HG03066 (cell line): Measurements from ENCODE around the gene SCN10A.

Experiments used
- ATAC-seq: cut with Tn5 transposase; IDR thresholded peaks from one replicate; pipeline ENCODE4 v1.9.1; 2021; ENCODE audit warnings: low read depth; ENCODE audit not compliant: unreplicated experiment

The SCN10A gene

DNA sequence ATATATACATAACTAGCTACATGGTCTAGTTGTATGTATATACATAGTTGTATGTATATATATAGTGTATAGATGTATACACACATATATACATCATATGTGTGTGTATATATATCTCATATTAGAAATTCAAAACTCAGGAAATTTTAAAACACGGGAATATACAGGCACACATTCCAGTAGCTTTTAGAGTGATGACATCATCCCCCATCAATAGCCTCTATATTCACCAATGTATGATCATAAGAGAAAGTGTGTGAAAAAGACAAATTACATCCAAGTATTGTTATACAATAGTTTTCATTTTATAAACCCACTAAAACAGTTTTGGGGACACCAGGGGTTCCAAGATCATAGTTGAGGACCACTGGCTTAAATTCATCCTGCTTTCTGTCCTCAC, 23.0 kb downstream of the SCN10A start:
- ATAC-seq, result no peak

DNA sequence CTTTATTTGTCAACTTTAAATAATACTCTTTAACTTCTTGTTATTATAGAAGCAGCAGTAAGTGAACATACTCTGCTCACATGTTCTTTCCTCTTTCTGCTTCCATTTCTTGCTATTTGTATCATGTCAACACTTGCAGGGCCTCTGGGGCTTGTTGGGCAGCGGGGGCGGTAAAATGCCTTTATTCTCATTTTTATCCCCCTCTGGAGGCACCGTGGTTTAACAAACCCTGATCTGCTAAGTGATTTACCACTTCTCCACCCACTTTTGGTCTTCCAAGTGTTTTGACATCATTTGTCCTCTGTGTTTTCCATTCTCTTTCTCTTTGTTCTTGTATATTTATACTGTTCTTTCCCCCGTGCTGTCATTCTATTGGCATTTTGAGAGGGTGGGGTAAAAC, 33.9 kb downstream of the SCN10A start:
- no peak for ATAC-seq

DNA sequence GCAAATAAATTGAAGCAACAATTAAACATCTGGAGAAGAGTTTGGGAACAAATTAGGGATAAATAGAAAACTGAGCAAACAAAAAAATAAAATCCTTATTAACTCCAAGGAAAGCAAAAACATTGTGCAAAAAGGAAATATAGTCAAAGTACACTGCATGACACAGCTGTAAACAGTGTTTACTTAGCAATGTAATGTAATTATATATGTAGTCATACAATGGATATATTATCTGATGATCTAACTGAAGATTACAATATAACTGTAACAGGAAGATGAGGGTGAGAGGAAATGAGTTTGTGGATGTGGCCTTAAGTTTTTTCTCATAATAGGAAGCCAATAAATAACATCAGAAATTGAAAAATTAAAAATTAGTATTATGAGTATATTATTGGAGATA, 42.5 kb downstream of the SCN10A start:
- ATAC-seq, result no peak

DNA sequence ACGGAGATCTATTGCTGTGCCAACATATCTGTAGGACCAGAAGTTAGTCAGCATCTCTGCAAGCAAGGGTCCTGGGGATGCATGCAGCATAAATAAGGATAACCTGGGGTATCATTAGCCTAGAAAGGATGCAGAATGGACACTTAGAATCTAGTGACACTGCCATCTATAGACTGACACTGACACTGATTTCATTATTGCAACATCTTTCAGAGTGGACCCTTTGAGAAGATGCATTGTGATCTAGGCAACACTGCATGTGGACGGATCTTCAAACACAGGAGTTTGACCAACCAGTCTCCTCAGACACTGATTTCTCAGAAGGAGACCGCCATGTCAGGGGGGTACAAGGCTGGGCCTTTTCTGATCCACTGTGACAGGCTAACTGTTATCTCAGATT, 52.4 kb downstream of the SCN10A start:
- ATAC-seq, result no peak

DNA sequence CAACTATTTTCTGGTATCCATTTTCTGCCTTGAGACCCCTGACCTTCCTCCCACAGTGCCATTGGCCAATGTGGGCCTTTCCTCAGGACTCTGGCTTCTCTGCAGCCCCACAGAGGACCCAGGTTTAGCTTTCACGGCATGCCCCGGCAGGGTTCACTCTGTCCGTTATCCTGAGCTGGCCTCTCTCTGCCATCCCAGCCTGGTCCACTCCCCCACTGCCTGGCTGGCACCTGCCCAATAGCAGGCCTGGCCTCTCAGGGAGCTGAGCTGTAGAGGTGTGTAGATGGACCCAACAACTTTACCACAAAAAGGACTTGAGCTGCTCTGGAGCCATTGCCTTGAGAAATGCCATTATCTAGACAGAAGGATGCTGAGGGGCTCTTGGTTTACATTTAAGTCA, 57.5 kb downstream of the SCN10A start:
- no peak for ATAC-seq

DNA sequence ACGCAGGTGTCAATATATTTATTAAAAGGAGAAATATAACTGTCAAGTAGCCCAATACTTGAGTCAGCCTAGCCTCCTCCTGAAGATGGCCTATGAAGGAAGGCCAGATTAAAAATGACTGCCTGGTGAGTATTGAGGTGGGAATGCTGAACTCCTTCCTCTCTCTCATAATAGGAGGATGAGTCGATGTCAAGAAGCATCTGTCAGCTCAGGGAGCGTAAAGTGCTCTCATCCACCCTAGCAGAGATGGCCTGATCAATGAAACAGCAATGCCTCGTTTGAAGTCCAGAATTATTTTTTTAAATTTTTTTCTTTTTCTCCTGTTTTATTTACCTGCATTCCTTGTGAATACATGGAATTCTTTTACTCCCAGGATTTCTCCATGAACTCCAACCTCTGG, 58.3 kb downstream of the SCN10A start:
- no peak for ATAC-seq

DNA sequence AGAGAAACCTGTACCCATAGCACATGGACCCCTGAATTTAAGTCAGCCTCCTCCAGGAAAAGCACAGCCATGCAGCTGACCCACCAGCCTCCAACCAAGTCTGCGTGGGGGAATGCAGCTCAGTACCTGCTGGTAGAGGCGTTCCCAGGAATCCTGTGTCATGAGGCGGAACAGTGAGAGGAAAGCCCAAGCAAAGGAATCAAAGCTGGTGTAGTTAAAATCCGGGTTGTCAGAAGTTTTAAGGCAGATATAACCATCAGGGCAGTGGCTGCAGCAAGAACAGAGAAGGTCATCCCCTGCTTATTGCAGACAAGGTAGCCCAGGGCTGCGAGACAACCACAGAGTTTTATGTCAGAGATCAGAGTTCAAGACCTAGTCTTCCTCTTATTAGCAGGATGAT, 59.1 kb downstream of the SCN10A start:
- ATAC-seq, result no peak

DNA sequence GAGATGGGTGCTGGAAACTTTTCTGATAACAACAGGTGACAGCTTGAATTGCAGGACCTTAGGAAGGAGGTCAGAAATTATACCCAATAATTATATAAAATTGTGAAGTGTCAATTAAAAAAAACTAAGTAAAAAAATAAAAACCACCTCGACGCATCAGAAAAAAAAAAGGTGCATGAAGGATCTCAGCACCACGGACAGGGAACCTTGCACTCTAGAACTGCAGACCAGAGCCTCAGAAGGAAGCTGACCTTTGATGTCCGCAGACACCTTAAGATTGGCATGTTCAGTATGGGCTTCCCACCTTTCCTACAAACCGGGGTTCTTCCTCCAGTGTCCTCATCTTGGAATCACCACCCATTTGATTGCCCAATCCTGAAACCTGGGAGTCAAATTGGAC, 60.9 kb downstream of the SCN10A start:
- no peak for ATAC-seq

DNA sequence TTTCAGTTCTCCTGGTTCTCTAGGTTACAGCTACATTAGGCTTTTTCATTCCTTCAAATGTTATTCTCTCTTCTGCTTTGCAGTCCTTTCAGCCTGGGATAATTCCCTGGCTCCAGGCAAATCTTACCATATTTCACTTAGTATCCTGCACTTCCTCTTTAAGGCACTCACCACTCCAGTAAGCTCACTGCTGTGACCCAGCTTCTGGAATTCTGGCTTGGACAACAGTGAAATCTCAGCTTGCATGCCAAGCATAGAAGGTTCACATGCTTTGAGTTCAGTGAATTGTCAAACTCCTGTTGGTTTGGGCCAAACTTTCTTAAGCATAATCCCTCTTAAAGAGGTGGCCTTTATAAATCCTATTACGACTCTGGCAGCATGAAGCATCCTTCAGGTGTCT, 69.4 kb downstream of the SCN10A start:
- no peak for ATAC-seq

DNA sequence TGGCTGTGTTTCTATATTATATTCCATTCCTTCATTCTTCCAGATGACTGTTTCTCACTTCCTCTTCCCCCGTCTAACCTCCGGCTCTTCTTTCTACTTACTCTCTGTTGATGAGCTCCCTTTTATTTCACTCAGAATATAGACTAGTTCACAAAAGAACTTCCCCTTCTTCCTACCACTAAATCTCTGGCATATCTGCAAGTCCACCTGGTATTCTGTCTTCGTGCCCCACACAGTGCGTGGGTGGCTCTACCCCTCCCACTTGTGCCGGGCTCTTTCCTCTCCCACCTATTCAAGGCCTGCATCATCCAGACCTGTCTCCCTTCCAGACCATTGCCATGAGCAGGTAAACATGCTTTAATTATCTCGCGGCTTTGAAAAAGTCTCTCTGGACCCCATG, 73.0 kb downstream of the SCN10A start:
- no peak for ATAC-seq

DNA sequence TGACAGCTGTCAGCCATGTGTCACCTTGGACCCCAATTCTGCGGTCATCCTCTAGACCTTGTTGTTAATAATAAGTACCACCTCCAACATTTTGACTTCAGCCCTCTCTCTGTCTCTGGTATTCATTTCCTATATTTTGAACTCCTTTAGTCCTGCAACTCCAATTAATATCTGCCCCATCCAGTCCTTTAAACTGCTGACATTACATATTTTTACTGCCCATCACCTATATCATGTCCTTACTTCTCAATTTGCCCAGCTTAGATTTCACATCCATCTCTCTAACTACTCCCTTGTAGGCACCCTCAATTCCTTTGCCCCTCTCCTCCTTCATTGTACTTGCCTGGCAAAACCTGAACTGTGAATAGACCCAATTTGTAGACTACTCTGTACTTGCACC, 73.5 kb downstream of the SCN10A start:
- no peak for ATAC-seq

DNA sequence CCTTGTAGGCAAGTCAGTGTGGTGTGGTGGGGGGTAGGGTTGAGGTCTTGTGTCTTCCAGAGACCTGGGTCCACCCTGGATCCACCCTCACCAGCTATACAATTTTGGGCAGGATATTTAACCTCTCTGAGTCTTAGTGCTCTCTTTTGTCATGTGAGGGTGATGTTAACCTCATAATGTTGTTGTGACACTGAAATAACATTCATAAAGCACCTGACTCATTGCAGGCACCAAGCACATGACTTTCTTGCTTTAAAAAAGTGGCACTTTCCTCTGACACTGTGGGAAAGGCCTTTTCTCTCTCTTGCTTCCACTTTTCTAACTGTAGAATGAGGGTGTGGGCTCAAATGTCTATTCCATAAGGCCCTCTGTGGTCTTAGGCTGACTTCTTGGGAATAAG, 75.5 kb downstream of the SCN10A start:
- ATAC-seq, result no peak

DNA sequence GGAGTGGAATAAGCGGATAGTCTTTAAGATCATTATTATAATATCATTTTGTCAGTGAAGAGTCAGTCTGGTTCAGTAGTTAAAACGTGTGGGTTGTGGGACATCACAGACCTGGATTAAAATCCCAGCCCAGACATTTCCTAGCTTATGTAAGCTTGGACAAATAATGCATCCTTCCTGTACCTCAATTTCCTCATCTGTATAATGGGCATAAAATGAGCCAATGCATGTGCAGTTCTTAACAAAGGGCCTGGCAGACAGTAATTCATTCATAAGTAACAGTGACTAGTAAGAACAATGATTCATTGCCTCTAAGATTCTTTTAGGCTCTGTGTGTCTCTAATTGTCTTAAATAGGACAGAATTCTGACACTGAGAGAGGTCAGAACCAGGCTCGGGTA, 76.1 kb downstream of the SCN10A start:
- no peak for ATAC-seq

DNA sequence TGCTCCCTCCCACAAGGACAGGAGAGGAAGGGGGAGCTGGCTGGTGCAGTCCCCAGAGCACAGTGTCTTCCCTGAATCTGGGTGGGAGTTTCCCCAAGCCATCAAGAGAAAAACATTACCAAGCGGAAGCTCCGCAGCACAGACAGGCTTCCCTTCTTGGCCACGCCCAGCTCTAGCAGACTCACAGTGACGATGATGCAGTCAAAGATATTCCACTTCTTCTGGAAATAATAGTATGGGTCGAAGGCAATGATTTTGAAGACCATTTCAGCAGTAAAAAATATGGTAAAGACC, 76.7 kb downstream of the SCN10A start:
- no peak for ATAC-seq

DNA sequence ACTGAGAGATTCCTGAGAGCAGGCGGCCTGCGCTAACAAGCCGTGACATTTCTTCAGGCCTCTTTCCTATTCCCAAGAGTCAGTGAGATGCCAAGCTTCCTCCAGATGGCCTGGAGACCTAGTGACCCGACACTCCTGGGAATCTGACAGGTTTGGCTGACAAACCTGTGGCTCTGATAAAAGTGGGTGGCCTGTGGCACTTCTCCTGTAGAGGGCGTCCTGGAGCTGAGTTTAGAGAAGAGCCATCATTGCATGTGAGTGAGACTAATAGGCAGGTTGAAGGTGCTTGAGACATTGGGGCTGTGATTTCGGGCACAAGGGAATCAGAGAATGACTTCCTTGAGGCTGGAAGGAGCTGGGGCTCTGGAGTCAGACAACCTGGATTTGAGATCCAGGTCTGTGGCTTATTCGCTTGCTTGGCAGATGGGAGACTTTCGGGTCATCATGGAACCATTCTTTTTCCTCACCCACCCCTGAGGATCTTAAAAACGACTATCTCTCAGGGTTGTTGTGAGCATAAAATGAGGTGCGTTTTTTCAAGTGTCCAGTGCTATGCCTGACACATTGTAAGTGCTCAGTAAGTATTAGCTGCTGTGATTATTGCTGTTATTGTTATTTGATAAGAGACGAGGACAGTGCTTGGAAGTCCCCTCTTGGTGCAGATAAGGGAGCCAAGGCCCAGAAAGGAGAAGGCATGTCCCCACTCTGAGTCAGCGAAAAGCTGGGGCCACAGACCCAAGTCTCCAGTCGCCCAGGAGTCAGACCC, 77.2 kb downstream of the SCN10A start:
- no peak for ATAC-seq

DNA sequence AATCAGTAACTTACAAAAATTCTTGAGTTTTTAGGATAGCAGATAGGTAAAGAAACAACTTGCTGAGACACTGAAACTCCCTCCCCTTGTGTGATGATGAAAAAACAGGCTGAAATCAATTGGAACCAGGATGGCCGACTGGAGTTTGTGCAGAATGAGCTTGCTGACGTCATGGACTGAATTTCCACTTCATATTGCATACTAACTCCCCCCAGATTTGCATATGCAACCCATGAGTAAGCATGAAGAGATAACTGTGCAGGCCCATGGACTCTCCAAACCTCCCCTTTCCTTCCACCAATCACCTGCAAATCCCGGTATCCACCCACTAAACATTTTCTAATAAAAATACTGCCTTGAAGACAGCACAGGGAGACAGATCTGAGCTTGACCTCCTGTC, 84.5 kb downstream of the SCN10A start:
- ATAC-seq, result no peak

DNA sequence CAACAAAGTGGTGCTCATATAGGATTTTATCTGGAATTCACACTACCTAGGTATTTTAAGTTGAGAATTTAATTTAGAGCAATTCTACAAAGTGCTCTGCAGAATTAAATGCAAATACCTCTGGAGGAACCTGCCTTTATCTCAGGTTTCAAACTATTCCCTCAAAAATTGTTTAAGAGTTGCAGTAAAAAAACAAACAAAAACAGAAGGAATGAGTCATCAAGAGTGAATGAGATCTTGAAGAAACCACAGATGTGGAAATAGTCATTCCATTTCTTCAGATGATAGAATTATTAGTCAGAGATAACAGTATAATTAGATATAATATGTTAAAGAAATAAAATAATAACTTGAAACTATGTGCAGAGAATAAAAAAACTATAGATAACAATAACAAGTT, 85.7 kb downstream of the SCN10A start:
- no peak for ATAC-seq

DNA sequence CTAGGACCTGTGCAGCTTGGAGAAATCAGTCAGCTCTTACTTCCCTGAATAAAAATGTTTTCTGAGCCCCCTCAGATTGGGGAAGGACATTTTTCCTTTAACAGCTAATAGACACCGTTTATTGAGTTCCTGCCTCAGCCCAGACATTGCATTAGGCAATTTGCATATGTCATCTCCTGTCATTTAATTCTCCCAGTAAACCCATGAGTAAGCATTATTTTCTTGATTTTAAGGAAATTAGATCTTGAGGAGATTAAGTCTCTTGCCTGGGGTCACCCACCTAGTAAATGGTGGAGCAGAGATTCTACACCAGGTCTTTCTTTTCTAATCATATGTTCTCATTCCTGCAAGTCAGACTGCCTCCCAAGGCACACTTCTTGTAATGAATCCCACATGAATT, 88.0 kb downstream of the SCN10A start:
- ATAC-seq, result no peak

DNA sequence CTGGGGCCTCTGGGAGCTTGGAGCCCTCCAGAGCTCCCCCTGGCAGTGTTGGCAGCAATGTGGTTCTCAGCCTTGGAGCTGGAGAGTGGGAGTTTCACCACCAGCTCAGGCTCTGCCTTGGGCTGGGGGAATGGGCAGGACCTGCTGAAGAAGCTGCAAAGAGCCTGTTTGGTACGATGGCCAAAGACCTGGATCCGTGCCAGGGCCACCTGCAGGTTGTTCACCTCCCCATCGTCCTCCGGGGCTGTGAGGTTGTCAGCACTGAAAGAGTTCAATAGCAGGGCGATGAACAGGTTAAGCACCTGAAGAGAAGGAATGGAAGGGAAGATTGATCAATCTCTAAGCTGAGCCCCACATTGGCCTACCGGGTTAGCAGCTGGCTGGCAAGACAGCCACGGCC, 89.3 kb downstream of the SCN10A start:
- ATAC-seq, result no peak

DNA sequence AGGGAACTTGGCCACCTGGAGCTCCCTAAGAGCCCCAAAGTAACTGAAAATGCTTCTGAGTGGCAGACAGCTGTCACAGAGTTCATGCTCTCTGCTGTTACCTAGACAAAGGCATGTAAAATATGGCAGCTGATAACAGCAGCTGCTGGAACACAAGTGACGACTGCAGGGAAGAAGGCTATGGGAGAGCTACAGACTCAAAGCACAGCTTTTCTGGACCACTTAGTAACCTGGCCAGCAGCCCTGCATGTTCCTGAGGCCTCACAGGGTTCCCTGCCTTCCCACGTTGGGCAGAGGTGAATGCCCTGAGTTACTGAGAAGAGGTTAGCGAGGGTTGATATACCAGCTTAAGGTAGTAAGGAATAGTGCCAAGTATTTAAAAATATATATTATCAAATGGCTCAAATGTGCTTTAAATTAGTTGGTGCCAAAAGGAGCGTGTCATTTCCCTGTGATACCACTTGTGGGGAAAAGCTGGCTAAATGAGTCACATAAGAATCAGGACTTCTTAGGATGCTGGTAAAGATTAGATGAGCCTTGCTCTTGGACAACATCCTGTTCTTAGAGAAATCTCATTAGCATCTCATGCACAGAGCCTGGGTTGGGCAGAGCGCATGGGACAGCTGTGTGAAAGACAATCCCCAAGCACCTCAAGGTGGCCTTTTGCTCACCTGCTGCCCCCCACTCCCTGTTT, 90.1 kb downstream of the SCN10A start:
- ATAC-seq, result no peak

DNA sequence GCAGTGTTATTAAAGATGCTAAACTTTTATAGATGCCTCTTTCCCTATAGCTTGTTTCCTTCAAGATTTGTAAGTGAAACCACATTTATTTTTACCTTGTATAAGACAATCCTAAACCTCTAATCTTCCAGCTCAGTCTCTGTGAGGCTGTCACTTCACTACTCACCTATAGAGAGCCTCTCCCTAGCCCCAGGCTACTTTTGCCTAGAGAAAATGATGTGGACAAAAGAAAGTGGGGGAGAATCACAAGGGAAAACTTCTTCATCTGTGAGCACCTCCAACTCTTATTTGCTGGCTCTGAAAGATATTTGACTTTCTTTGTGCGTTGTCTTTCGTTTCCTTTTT, 91.7 kb downstream of the SCN10A start:
- no peak for ATAC-seq

DNA sequence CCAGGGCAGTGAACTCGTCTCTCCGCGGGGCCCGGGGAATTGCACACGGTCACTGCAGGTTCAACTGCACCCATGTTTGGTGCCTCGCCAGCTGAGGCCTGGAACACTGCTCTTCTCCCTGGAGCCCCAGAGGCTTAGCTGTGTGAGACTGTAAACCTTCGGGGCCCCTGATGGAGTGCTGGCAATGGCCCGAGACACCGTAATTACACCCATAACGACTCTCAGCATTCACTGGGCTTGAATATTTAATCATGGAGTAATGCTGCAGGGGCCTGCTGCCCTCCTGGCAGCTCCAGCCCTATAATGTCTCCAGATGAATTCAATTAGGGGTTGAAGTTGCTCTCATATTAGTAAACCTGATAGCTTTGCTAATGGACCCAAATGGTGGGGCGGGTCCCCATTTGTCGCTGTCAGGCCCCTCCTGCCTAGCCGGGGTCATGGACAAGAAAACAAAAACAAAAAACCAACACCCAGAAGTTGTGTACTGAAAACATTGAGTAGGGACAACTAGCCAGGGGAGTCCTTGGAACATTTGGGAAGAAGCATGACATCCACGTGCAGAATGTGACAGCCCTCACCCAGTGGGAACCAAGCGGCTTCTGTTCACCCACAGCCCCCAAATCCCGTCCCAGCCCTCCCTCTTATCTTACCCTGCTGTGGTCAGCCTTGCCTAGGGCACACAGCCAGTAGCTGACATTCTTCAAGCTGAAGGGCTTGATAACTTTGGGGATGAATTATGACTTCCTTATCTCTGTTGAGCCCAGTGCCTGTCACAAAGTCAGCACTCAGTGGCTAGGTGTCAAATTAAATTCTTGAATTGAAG, 92.2 kb downstream of the SCN10A start:
- ATAC-seq, result no peak
